ENCODE measurements around the gene BPI. TPM values are rescaled to one million over a fixed set of nuclear protein-coding genes. Genes with fewer than 3 reads are reported as not detected.

Gene BPI
- total and polyA plus RNA-seq, 2 donors from 2014 or later = 0.16 to 1.5 TPM

- Histone ChIP-seq H3K36me3 (ENCODE audit: control insufficient read depth in 2 of 3, insufficient read depth in 3 of 3, low read length in 3 of 3) (no peaks in the 10 kb centered on the region), H3K4me1 (ENCODE audit: control insufficient read depth in 2 of 3, insufficient read depth in 2 of 3, low read depth in 1 of 3, low read length in 3 of 3) (no peaks in the 10 kb centered on the region), H3K9me3 (ENCODE audit: control insufficient read depth in 2 of 3, insufficient read depth in 1 of 3, low read length in 3 of 3) (no peaks in the 10 kb centered on the region), H3K9ac (ENCODE audit: low read length in 3 of 3) (no peak overlapping the region), H3K27ac (ENCODE audit: low read depth in 2 of 2, low read length in 2 of 2) (no peak overlapping the region), H3K4me3 (ENCODE audit: low read length in 3 of 3) (no peak overlapping the region), H3K27me3 (ENCODE audit: control insufficient read depth, insufficient read depth, low read length) (no peaks in the 10 kb centered on the region)
- TF ChIP-seq CTCF (IDR thresholded peaks at IDR 0.05; ENCODE audit: borderline replicate concordance, extremely low read depth, insufficient read depth) = peak; percentile 15
- intact Hi-C loops (cut with DNase I) = no loop called here
- FAIRE-seq = no peak
- DNase-seq = peak in 3 of 5 donors; percentile 51 to 68 (median 54)
Measured at GRCh38 chr20:38290829-38291814, 12.8 kb upstream of the BPI start.

GRCh38 chr20:38291966-38292365 is 12.0 kb upstream of the BPI start:
- intact Hi-C loops (cut with DNase I) = no loop called here
- H3K27ac ChIP-seq (ENCODE audit: low read depth in 2 of 2, low read length in 2 of 2) = no peak overlapping the region
- DNase-seq = no peak
- no peaks in the 10 kb centered on the region for H3K36me3 ChIP-seq (ENCODE audit: control insufficient read depth in 2 of 3, insufficient read depth in 3 of 3, low read length in 3 of 3)
- no peak for TF ChIP-seq CTCF (IDR thresholded peaks at IDR 0.05; ENCODE audit: borderline replicate concordance, extremely low read depth, insufficient read depth)
- H3K4me1 ChIP-seq (ENCODE audit: control insufficient read depth in 2 of 3, insufficient read depth in 2 of 3, low read depth in 1 of 3, low read length in 3 of 3) = no peaks in the 10 kb centered on the region
- no peaks in the 10 kb centered on the region for H3K9me3 ChIP-seq (ENCODE audit: control insufficient read depth in 2 of 3, insufficient read depth in 1 of 3, low read length in 3 of 3)
- no peak overlapping the region for H3K9ac ChIP-seq (ENCODE audit: low read length in 3 of 3)
- no peak for FAIRE-seq
- no peaks in the 10 kb centered on the region for H3K27me3 ChIP-seq (ENCODE audit: control insufficient read depth, insufficient read depth, low read length)
- no peak overlapping the region for H3K4me3 ChIP-seq (ENCODE audit: low read length in 3 of 3)

GRCh38 chr20:38293491-38294065 is 10.4 kb upstream of the BPI start:
- Histone ChIP-seq H3K36me3 (ENCODE audit: control insufficient read depth in 2 of 3, insufficient read depth in 3 of 3, low read length in 3 of 3) (no peaks in the 10 kb centered on the region), H3K27me3 (ENCODE audit: control insufficient read depth, insufficient read depth, low read length) (no peaks in the 10 kb centered on the region), H3K4me1 (ENCODE audit: control insufficient read depth in 2 of 3, insufficient read depth in 2 of 3, low read depth in 1 of 3, low read length in 3 of 3) (no peaks in the 10 kb centered on the region), H3K9ac (ENCODE audit: low read length in 3 of 3) (no peak overlapping the region), H3K27ac (ENCODE audit: low read depth in 2 of 2, low read length in 2 of 2) (no peak overlapping the region), H3K4me3 (ENCODE audit: low read length in 3 of 3) (no peak overlapping the region), H3K9me3 (ENCODE audit: control insufficient read depth in 2 of 3, insufficient read depth in 1 of 3, low read length in 3 of 3) (no peaks in the 10 kb centered on the region)
- DNase-seq (no peak), FAIRE-seq (no peak)
- TF ChIP-seq CTCF (IDR thresholded peaks at IDR 0.05; ENCODE audit: borderline replicate concordance, extremely low read depth, insufficient read depth) = no peak
- intact Hi-C loops (cut with DNase I) = no loop called here
